AG08396 (cell line): Measurements from ENCODE around the gene CDH6.

Experiments used
- DNase-seq: peaks from one replicate; pipeline ENCODE4 v3.0.0; 2012; ENCODE audit warnings: low spot score, mixed read lengths

CDH6 gene

DNA sequence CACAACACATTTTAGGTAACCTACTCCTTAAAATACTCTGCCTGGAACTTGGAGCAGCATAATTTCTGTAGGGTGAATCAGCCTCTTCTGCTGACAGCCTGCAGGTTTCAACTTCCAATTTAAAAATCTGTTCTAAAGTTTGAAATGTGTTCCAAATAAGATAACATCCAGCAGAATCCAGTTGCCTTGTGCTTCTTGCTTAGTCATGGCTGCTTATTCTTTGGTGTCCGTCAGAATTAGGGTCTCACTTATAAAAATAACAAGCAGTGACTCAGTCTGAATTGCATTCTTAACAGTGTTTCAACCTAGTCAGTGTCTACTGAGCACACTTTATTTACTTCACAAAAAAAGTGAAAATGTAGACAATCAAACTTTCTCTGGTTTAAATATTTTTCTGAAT is 3.7 kb downstream of the CDH6 start:
- DNase-seq, result peak; percentile 66

DNA sequence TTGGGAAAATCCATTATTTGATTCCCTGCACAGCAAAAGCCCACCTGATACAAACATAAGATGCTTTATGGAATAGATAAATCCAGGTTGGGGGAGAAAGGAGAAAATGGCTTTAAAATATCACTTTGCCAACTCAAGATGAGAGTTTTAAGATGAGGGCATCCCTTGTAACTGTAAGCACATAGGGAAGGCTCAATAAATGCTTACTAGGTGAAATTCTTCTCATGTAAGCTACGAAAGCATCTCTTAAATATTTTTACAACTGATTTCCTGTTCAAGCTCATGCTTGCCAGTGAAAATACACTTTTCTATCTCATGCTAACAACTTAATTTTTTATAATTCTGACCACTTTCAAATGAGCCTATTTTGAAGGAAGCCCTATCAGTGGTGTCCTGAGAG is 11.5 kb downstream of the CDH6 start:
- DNase-seq, result no peak

DNA sequence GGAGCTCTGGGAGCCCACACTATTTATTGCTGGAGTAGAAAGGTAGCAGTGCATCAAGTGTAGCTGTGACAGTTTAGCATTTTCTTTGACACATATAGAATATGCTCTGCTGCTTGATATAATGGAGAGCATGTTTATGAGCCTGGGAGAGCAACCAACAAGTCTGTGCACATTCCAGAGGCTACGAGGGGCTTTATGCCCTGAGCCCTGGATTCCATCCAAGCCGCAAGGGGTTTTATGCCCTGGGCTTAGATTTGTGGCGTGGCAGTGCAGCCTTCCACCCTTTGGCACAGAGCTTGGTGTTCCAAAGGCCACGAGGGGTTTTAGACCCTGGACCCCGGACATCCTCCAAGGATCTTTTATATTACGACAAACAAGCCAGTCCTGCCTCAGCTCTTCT is 14.6 kb downstream of the CDH6 start:
- no peak for DNase-seq

DNA sequence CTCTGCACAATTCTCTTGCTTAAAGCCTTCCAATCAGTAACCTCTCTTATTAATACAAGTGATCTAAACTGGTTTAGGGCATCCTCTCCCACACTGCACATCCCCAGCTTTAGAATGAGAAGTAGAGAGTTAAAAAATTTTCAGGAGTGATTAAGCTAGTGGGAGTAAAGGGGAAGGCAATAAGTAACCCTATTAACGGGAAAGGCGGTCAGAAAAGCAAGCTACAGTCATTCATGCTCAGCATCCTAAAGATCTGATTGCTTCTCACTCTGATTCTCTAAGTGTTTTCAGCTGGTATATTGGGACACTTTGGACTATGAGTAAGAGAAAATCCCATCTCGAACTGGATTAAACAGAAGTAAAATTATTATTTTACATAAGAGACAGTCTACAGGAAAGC is 15.8 kb downstream of the CDH6 start:
- no peak for DNase-seq

DNA sequence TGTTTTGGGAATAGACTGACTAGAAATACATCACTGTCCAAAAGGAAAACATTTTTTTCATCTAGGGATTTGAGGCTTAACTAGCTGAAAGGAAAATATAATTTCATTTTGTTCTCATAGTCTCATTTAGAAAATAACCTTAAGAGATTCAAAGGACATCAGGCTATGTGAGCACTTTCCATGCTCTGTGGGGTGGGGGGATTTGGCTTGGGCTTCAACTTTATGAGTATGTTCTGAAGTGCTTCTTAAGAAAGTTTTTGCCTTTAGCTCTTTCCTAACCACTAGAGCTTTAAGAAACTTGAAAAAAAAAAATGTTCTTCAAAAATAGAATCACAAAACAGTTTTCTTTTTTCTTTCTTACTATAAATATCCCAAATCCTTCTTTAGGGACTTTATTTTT is 17.6 kb downstream of the CDH6 start:
- DNase-seq, result no peak

DNA sequence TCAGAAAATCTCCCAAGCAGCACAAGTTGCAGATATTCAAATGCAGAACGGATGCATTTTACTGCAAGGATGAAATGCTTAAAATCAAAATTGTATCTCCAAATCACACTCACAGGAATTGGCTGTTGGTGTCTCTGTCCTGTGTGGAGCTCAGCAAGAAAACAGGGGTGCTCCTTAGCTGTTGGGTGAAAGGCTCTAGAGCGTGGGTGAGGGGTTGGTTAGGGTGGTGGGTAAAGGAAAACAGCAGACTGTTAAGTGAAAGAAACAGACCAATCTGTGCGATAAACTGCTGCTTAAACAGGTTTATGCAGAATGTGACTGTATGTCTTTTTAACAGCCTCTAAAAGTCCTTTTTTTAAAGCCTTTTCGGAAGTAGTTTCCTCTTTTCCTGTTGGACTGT is 19.8 kb downstream of the CDH6 start:
- no peak for DNase-seq

DNA sequence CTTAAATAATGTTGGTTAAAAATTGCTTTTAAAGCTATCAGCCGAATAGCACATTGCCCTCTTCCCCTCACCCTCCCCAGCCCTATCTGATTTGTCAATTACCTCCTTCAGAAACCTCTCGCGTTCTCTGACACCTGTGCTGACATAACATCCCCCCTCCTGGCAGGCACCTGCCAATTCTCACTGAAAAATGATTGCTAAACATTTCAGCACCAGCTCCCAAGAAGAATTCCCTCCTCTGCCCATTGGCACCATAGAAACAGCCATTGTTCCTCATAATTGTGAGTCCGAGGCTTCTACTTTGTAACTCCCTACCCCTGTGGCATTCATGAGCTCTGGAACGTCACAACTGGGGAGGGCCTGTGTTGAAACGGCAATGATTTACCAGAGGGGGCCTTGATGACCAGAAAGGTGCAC is 20.2 kb downstream of the CDH6 start:
- no peak for DNase-seq

DNA sequence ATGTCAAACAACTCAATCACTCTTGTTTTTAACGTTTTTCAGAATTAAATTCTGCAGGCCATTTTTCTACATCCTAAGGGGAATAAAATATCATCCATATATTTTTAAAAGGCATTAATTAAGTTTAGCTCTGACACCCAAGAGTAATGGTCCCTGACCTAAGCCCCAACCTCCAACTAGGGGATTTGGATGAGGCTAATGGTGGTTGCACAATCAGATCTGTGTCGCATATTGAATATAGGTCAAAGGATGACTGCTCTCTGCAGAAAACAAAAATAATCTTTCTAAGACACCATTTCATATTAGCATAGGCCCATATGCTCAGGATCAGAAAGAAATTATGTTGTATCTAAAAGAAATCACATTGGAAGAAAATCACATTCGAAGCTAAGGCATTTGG is 20.7 kb downstream of the CDH6 start:
- no peak for DNase-seq

DNA sequence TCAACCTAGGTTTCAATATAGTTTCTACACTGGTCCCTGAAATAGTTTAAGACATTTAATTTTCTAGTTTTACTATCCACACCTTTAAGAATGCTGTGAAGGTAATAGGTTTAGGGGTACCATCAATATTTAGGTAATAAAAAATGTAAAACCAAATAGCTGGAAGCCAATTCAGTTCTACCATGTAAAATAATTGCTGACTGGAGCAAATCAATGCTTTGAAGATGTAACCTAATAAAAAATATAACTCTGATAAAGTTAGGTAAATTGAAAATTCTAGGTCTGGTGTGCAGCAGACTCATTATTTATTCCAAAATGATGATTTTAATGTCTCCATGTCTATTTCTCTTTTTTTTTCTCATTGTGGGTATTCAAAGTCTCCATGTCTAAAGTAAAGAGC is 21.8 kb downstream of the CDH6 start:
- no peak for DNase-seq

DNA sequence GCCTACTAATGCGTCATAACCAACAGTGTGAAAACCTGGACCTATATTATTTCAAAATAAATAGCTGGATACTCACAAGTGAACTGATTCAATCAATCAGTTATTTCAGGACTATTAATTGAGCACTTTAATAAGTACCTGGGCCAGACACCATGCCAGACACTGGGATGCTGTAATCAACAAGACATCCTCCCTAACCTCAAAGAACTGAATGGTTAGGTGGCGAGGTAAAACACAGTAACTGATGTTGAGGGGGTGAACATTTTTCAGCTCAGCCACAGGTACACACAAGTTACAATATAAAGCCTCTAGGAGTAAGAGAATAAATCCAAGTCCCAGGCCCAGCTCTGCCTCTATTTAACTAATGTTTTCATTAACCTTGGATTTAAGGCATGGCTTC is 24.0 kb downstream of the CDH6 start:
- DNase-seq, result no peak

DNA sequence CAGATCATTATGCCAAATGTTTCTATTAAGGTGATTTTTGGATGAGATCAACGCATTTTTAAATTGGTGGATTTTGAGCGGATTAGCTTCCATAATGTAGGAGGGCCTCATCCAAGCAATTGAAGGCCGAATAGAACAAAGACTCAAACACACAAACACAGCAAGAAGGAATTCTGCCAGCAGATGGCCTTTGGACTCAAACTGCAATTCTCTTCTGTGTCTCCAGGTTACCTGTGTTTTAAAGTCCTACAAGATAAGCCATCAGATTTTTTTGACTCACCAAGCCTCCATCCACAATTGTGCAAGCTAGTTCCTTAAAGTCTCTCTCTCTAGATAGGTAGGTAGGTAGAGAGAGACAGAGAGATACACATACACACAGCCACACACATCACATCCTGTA is 25.5 kb downstream of the CDH6 start:
- DNase-seq, result no peak

DNA sequence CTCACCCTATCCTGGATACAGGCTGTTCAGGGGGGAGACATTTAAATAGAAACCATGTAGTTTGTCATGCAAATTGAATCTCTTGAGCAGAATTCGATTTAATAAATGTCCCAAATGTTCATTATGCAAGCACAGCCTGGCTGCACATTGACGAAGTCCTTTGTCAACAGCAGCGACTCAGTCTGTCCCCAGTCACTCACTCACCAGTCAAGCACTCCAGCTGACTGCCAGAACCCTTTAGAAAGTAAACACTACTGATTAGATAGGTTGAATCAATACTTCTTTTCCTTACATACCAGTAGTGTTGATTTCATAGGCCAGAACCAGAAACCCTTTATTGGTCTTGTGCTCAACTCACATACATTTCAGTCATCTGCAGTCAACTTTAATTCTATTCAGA is 27.5 kb downstream of the CDH6 start:
- DNase-seq, result no peak

DNA sequence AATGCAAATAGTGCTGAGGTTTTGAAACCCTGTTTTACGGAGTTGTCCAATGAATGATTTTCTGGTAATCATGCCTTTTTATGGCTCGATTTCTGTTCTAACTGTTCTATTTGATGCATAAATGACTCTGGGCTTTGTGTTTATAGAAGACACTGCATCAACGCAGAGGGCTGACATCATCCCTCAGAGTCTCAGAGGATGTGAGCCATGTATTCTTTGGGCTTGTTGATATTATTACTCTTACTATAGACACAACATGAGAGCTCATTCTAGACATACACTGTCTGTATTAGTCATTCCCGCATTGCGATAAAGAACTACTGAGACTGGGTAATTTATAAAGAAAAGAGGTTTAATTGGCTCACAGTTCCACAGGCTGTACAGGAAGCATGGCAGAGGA is 31.6 kb downstream of the CDH6 start:
- DNase-seq, result peak; percentile 65

DNA sequence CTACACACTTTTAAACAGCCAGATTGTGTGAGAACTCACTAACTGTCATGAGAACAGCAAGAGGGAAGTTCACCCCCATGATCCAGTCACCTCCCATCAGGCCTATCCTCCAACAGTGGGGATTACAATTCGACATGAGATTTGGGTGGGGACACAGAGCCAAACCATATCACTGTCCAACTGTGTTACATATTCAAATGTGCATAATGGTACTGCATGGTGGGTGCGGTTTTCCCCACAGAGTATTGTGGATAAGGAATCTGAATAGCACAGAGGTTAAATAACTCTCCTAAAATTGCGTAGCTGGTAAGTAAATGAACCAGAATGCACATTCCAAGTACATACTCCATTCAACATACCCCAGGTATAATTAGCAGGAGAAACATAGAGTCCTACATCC is 32.1 kb downstream of the CDH6 start:
- no peak for DNase-seq

DNA sequence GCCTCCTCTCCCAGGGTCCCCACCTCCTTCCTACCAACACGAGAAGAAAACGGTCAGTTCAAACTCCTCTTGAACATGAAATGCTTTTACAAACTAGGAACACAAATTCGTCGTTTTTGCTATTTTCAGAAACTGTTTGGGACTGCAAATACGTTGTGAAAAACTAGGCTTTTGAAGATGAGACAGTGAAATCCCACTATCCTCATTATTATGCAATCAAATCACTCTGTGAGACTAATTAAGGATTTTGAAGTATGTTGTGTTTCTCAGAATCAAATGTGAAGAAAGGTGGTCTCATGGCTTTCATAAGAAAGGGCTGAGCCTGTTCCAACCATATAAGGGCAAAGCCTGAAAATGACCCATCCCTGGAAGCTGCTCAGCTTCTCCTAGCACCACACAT is 33.2 kb downstream of the CDH6 start:
- DNase-seq, result no peak

DNA sequence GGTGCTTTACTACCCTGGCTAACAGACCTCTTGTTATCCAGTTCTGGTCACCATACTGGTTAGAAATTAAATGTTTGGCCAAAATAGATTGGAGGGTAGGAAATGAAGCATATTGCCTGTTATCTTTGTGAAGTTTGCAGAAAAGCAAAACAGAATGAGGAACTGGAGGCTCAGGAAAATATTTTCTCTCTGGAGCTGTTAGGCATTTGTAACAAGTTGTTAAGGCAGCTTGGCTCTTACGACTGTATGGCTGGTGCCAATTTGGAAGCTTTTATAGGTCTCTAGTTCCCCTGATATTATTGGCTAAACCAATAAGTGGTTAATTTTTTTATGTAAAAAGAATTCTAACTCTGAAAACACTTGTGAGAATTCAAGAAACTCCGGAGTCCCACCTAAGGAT is 35.8 kb downstream of the CDH6 start:
- no peak for DNase-seq

DNA sequence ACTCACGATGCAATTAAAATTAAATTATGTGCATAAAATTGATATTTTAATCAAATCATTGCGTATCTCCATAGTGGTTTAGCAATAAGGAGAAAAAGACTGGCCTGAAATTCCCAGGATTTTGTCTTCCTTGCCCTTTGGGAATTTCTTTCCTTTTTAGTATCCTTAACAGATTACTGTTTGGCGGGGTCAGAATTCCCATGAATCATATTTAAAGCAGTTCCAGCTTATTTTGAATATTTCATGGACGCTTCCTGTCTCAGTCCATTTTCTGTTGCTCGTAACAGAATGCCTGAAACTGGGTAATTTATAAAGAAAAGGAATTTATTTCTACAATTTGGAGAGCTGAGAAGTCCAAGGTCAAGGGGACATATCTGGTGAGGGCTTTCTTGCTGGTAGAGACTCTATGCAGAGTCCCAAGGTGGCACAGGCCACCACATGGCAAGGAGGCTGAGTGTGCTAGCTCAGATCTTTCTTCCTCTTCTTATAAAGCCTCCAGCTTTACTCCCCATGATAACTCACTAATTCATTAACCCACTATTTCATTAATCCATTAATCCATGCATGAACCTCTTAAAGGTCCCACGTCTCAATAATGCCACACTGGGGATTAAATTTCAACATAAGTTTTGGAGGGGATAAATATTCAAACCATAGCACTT is 37.8 kb downstream of the CDH6 start:
- no peak for DNase-seq

DNA sequence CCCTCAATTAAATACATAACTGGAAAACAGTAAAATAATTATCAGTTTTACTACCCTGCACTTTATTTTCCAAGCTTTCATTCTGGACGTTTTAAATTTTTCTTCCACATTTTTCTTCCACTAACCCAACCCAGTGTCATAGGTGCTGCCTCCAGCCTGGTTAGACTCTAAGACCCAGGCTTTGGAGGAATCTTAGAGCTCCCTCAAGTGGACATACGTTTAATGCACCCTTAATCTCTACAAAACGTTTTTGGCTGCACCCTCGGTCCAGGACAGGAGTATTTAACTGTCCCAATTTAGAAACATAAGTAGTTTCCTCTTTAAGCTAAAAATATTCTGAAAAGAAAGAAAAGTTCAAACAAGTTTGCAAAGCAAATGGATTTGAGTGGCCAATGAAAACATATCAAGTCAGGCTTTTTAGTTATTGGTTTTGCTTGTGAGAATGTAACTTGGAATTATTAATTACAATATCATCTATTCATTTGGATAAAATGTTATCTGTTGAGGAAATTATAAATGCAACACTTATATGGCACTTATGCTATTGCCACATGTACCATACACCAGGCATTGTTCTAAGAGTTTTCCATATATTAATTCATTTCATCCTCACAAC is 38.9 kb downstream of the CDH6 start:
- peak; percentile 75 for DNase-seq

DNA sequence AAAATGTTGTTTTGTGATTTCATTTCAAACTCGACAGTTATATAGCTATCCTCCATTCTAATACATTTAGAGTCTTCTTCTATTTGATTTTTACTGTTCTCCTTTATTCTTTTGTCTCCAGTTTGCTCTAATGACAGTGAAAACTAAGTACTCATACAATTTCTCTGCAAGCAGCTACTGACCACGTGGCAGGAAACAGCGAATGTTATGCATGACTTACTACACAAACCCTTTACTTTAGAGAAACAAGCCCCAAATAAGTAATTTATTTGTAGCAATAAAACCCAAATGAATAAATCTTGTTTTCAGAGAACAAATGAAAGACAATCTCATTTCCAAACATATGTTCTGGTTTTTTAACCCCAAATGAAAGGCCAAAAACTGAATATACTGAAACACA is 41.9 kb downstream of the CDH6 start:
- DNase-seq, result no peak

DNA sequence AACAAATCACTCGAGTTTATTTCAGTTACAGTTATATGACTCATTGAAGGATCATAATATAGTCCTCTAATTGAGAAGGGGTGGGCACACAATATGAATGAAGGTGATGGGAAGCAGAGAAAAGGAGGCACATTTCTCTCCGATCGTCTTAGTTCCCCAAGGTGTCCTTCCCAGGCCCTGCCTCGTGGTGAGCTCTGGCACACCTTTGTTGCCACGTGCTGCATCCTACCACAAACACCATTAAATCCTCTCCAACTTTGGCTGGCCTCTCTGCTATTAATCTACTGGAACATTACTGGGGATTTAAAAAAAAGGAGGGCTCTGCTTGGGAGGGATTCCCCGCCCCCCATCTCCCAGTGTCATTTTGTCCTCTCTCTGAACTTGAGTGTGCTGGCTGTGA is 42.9 kb downstream of the CDH6 start:
- no peak for DNase-seq

DNA sequence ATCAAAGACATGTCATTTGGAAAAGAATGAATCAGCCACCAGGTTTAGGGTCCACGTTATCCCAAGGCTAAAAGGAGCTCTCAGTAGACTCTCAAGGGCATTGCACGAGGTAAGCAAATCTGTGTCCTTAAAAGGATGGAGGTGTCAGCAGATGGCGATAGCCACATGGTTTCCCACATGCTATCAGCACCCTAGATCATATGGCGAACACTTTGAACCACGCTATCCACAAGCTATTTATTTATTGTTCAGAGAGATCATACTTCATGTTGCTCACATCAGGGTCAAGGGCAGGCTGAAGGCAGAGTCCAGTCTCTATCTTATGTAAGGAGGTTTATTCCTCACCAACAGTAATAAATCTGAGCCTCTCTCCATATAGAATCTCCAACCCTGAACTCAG is 43.7 kb downstream of the CDH6 start:
- no peak for DNase-seq

DNA sequence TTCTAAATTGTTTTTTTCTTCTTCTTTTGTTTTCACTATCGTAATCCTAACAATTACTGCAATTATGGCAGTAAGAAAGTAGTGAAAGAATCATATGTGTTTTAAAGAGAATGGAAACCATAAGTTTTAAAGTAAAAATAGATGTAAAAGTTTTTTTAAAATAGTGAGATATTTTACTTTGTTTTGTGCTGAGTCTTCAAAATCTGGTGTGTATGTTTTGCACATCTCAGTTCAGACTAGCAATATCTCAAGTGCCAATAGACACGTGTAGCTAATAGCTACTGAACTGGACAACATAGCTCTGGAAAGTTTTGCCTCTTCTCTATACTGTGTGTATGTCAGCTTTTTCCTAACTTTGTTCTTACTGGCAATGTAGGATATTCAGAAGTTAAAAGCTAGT is 45.0 kb downstream of the CDH6 start:
- DNase-seq, result no peak

DNA sequence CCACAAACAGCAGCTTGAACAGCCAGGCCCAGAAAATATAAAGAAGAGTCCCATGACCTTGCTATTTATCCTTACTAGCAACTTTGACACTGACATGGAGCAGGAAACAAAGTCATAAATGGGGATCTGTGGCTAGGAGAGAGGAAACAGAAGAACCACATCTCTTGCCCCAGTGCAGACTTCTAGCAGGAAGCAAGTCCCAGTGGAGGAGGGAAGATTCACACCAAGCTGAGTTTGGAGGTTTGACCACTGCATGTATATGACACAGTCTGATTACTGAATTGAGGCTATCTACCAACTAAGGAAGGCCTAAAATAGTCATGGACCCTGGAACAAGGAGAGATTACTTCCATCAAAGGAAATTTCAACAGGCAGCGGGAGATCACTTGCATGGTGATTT is 51.4 kb downstream of the CDH6 start:
- no peak for DNase-seq

DNA sequence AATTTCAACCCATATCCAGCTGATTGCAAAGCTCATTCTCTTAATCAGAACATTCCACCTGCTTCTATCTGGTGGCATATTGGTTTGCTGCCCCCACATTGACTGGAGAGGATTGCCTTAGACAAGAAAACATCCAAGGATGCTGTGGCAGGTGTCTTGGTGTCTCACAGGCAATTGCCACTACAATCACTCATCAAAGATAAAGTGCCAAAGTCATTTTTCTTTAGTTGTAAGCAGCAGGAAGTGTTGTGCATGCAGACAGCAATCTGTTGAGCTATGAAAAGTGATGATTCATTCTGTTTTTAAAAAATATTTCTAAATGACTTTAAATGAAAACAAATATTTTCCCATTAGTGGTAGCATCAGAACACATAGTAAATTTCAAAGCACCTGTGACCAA is 53.9 kb downstream of the CDH6 start:
- no peak for DNase-seq
